GM13977 (cell line): ENCODE results near the gene ATF7.
"Not testable (repeated sequence)": the region's sequence is repeated elsewhere in the genome, so short reads cannot be mapped to it uniquely, and the experiment has no call there.

ENCODE experiments used
- DNase-seq: peaks from one replicate; pipeline ENCODE4 v3.0.0; 2012; ENCODE audit warnings: low spot score
- in situ Hi-C: fragments of 300-500 bp; cut with MboI; formaldehyde crosslinking; loops from one replicate; pipeline ENCODE4 v1.12.0; 2022; ENCODE audit warnings: low sequenced_read_pairs, low pct_unique_long_range_greater_than_20kb, mixed read lengths, inconsistent platforms; ENCODE audit not compliant: unreplicated experiment
- TF ChIP-seq, protein P1 (sequence below): IDR thresholded peaks from 2 replicates; pipeline ENCODE4 v1.5.1; 2012; ENCODE audit warnings: mild to moderate bottlenecking, control low read depth; ENCODE audit not compliant: insufficient read depth; ENCODE audit errors: extremely low read depth, missing control alignments

ATF7 gene

GRCh38 chr12:53571295-53571694 lies 54.9 kb downstream of the ATF7 start:
- in situ Hi-C loops, result no loop called here
- no peak for DNase-seq
- TF ChIP-seq, protein P1, sequence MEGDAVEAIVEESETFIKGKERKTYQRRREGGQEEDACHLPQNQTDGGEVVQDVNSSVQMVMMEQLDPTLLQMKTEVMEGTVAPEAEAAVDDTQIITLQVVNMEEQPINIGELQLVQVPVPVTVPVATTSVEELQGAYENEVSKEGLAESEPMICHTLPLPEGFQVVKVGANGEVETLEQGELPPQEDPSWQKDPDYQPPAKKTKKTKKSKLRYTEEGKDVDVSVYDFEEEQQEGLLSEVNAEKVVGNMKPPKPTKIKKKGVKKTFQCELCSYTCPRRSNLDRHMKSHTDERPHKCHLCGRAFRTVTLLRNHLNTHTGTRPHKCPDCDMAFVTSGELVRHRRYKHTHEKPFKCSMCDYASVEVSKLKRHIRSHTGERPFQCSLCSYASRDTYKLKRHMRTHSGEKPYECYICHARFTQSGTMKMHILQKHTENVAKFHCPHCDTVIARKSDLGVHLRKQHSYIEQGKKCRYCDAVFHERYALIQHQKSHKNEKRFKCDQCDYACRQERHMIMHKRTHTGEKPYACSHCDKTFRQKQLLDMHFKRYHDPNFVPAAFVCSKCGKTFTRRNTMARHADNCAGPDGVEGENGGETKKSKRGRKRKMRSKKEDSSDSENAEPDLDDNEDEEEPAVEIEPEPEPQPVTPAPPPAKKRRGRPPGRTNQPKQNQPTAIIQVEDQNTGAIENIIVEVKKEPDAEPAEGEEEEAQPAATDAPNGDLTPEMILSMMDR, result no peak

DNA sequence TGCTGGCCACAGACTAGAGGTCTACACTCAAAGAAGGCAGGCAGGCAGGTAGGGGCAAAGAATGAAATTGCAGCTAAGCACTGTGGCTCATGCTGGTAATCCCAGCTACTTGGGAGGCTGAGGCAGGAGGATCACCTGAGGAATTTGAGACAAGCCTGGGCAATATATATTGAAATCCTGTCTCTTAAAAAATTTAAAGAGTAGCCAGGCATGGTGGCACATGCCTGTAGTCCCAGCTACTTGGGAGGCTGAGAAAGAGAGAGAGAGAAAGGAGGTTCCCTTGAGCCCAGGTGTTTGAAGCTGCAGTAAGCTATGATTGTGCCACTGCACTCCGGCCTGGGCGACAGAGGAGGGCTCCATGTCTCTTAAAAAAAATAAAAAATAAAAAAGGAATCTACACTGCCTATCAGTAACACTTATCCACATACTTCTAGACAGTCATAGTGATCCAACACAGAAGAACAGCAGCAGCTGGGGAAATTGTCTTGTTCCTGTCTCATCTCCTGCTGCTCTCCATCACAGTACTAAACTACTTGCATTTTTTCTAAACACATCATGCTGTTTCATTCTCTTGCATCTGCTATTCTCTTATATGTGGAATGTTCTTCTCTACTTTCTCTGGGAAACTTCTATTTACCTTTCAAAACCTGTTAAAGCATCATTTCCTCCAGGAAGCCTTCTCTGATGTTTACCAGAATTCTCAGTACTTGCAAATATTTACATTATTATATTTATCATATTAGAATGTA lies 57.2 kb downstream of the ATF7 start:
- DNase-seq, result no peak
- in situ Hi-C loops, result no loop called here

DNA sequence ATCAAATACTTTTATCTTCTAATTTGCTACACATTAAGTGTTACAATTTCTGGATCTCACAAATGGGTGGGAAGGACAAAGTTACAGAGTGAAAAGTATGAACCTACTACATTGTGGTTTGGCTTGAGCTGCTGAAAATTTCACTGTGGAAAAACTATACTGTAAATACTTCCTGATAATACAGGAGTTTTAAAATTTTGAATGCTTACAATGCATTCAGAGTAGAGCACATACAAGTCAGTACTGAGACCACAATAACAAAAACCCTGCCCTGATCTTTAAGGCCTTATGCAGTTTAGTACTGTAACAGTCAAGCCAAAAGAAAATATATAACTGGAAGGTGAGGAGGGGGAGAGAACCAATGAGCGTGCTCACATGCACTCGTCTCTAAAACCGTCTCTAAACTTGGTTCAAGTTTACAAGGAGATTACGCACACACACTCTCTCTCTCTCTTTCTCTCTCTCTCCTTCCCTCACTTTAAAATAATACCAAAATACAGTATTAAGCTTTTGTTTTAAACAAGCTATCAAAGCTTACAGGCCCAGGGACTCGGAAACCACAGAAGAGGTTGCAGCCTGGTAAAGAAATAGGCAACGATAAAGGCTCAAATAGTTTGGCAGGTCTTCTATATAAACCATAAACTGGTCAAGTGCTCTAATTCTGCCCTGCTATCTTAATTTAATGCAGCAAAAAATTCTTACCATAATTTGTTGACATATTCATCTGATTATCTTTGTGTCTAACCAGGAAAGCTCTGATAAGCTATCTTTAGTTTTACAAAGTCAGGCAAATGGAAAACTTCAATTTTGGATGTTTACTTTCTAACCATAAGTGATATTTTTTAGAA lies 58.0 kb downstream of the ATF7 start:
- in situ Hi-C loops, result no loop called here

More for the DNA sequence above, 57.2 kb downstream of the ATF7 start:
- TF ChIP-seq, protein P1, result no peak

DNA sequence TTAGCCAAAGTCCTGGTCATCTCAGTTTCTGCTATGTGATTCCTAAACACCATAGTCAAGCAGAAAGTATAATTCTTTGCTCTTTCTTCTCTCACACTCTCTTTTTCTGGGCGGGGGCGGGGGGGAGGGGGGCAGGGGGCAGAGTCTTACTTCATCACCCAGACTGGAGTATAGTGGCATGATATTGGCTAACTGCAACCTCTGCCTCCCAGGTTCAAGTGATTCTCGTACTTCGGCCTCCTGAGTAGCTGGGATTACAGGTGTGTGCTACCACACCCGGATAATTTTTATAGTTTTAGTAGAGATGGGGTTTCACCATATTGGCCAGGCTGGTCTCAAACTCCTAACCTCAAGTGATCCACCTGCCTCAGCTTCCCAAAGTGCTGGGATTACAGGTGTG lies 60.8 kb downstream of the ATF7 start:
- in situ Hi-C loops, result not testable (repeated sequence)

More for the DNA sequence above, 58.0 kb downstream of the ATF7 start:
- no peak for DNase-seq
- TF ChIP-seq, protein P1, result no peak

GRCh38 chr12:53564941-53565340 lies 61.2 kb downstream of the ATF7 start:
- in situ Hi-C loops, result no loop called here
- no peak for DNase-seq
- TF ChIP-seq, protein P1, result no peak

More for the DNA sequence above, 60.8 kb downstream of the ATF7 start:
- not testable (repeated sequence) for DNase-seq

DNA sequence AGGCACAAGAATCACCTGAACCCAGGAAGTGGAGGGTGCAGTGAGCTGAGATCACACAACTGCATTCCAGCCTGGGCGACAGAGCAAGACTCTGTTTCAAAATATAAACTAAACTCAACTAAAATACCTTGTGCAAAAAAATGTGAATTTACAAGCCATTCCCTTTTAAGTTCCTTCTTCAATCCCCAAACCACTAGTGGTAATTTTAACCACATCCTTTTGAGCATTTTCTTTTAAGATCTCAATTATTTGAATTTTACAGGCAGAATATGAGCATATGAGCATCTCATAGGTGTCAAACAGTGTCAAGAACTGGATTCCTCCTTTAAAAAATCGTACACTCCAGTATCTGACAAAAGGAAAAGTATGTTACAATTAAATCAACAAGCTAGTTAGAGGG lies 61.9 kb downstream of the ATF7 start:
- no peak for DNase-seq
- in situ Hi-C loops, result no loop called here
- TF ChIP-seq, protein P1, result no peak
